Hematopoietic multipotent progenitor cell treated with erythropoietin and hydrocortisone succinate and interleukin-3 and kit ligand, for 17 days (in vitro differentiated cells): ENCODE data around the gene CCNT1.

Experiments
- DNase-seq: peaks from one replicate; pipeline ENCODE4 v3.0.0-alpha.2; 2015; ENCODE audit warnings: low spot score

CCNT1 gene

GRCh38 chr12:48640854-48641253 is 75.7 kb downstream of the CCNT1 start:
- no peak for DNase-seq

- DNase-seq = no peak
Observed at GRCh38 chr12:48640428-48640827, 76.1 kb downstream of the CCNT1 start.
